ENCODE results near the gene ANO10.
"Not testable (repeated sequence)": the region's sequence is repeated elsewhere in the genome, so short reads cannot be mapped to it uniquely, and the experiment has no call there.

Gene ANO10

GRCh38 chr3:43465109-43465508 lies 156.7 kb downstream of the ANO10 start:
- no peak for DNase-seq

GRCh38 chr3:43462566-43462965 lies 159.2 kb downstream of the ANO10 start:
- DNase-seq = not testable (repeated sequence)

GRCh38 chr3:43461345-43461744 lies 160.5 kb downstream of the ANO10 start:
- DNase-seq = no peak

- not testable (repeated sequence) for DNase-seq
Measured at GRCh38 chr3:43457038-43457437, 164.8 kb downstream of the ANO10 start.

- peak; percentile 21 for DNase-seq
Measured at GRCh38 chr3:43455233-43455632, 166.6 kb downstream of the ANO10 start.

- DNase-seq = no peak
Measured at GRCh38 chr3:43453981-43454380, 167.8 kb downstream of the ANO10 start.

GRCh38 chr3:43451670-43452254 lies 170.0 kb downstream of the ANO10 start:
- no peak for DNase-seq

- no peak for DNase-seq
Measured at GRCh38 chr3:43448098-43448497, 173.7 kb downstream of the ANO10 start.

GRCh38 chr3:43445820-43446219 lies 176.0 kb downstream of the ANO10 start:
- no peak for DNase-seq

- DNase-seq = no peak
Measured at GRCh38 chr3:43442872-43443395, 178.9 kb downstream of the ANO10 start.

- DNase-seq = no peak
Measured at GRCh38 chr3:43436507-43437140, 185.2 kb downstream of the ANO10 start.

- DNase-seq = no peak
Measured at GRCh38 chr3:43435706-43436105, 186.1 kb downstream of the ANO10 start.

GRCh38 chr3:43434431-43434830 lies 187.4 kb downstream of the ANO10 start:
- DNase-seq = no peak

- no peak for DNase-seq
Measured at GRCh38 chr3:43432462-43432861, 189.3 kb downstream of the ANO10 start.

GRCh38 chr3:43426388-43426787 lies 195.4 kb downstream of the ANO10 start:
- DNase-seq = no peak

GRCh38 chr3:43425829-43426228 lies 196.0 kb downstream of the ANO10 start:
- no peak for DNase-seq

GRCh38 chr3:43423639-43424038 lies 198.2 kb downstream of the ANO10 start:
- DNase-seq = no peak

- DNase-seq = peak; percentile 17
Measured at GRCh38 chr3:43423142-43423541, 198.7 kb downstream of the ANO10 start.

GRCh38 chr3:43418601-43419272 lies 203.1 kb downstream of the ANO10 start:
- DNase-seq = no peak

GRCh38 chr3:43417133-43417532 lies 204.7 kb downstream of the ANO10 start:
- no peak for DNase-seq

GRCh38 chr3:43415088-43415487 lies 206.7 kb downstream of the ANO10 start:
- no peak for DNase-seq

GRCh38 chr3:43413676-43414368 lies 208.0 kb downstream of the ANO10 start:
- no peak for DNase-seq

- no peak for DNase-seq
Measured at GRCh38 chr3:43411429-43411828, 210.4 kb downstream of the ANO10 start.

GRCh38 chr3:43410592-43410991 lies 211.2 kb downstream of the ANO10 start:
- no peak for DNase-seq

Measured in fibroblast of skin of right quadriceps (primary cell).